A673 (cell line): ENCODE measurements around the gene GNA15. TPM values are rescaled to one million over a fixed set of nuclear protein-coding genes. Genes with fewer than 3 reads are reported as not detected.

Experiments used
- BruUV-seq: library from RNA; stranded (reverse); fragments of 400-500 nt; replicated peaks from 2 replicates; lab custom pipeline; 2021; lab: Mats Ljungman, UMichigan
- CTCF ChIA-PET: fragments of 300-600 bp; sonication (Branson Sonifier 250); formaldehyde crosslinking; loops from one replicate; lab custom pipeline; 2022; ENCODE audit warnings: antibody characterized with exemption; lab: Charles Lee
- POLR2A ChIA-PET: fragments of 300-600 bp; sonication (Branson Sonifier 250); formaldehyde crosslinking; loops from one replicate; lab custom pipeline; 2022; ENCODE audit warnings: antibody characterized with exemption; ENCODE audit not compliant: low non-redundant PET; lab: Charles Lee
- DNase-seq: peaks from one replicate; pipeline ENCODE4 v3.0.0-alpha.2; 2015; ENCODE audit warnings: low spot score
- H3K27ac ChIP-seq: fragments of 200-600 bp; sonication (generic); 2 replicates; pipeline ENCODE4 v1.5.1; 2016; ENCODE audit warnings: mixed run types, low read depth, mild to moderate bottlenecking, mixed read lengths, antibody characterized with exemption, low read length; ENCODE audit not compliant: poor library complexity, severe bottlenecking
- H3K27me3 ChIP-seq: fragments of 200-600 bp; sonication (generic); replicated peaks from 2 replicates; pipeline ENCODE4 v1.6.1; 2017; ENCODE audit warnings: mixed run types, low read depth, mild to moderate bottlenecking, mixed read lengths, antibody characterized with exemption, low read length; ENCODE audit not compliant: insufficient read depth, poor library complexity
- H3K36me3 ChIP-seq: fragments of 200-600 bp; sonication (generic); 2 replicates; pipeline ENCODE4 v1.6.1; 2016; ENCODE audit warnings: mixed run types, mild to moderate bottlenecking, mixed read lengths, antibody characterized with exemption, low read length; ENCODE audit not compliant: insufficient read depth, poor library complexity, severe bottlenecking
- H3K4me1 ChIP-seq: fragments of 200-600 bp; sonication (generic); 2 replicates; pipeline ENCODE4 v1.6.1; 2017; ENCODE audit warnings: mixed run types, mild to moderate bottlenecking, mixed read lengths, antibody characterized with exemption, low read length; ENCODE audit not compliant: insufficient read depth, poor library complexity, severe bottlenecking
- H3K4me3 ChIP-seq: fragments of 200-600 bp; sonication (generic); 2 replicates; pipeline ENCODE4 v1.5.1; 2016; ENCODE audit warnings: low read depth, mixed run types, mild to moderate bottlenecking, mixed read lengths, low read length; ENCODE audit not compliant: poor library complexity, severe bottlenecking
- H3K9me3 ChIP-seq: fragments of 200-600 bp; sonication (generic); 2 replicates; pipeline ENCODE4 v1.6.1; 2016; ENCODE audit warnings: mixed run types, low read depth, mild to moderate bottlenecking, mixed read lengths, antibody characterized with exemption, low read length; ENCODE audit not compliant: poor library complexity, severe bottlenecking
- EZH2 ChIP-seq: fragments of 200-600 bp; sonication (generic); IDR thresholded peaks from 2 replicates; pipeline ENCODE4 v1.6.1; 2017; ENCODE audit warnings: borderline replicate concordance, low read depth, mild to moderate bottlenecking, mixed read lengths, antibody characterized with exemption, low read length; ENCODE audit not compliant: poor library complexity, severe bottlenecking
- intact Hi-C: fragments of 100-400 bp; cut with micrococcal nuclease; formaldehyde crosslinking; loops from one replicate; pipeline ENCODE4 v1.10.0; 2022; ENCODE audit not compliant: unreplicated experiment
- total RNA-seq: library from RNA; stranded (reverse); gene quantifications from 2 replicates; pipeline ENCODE4 v1.2.3, GENCODE V29; 2021
- TF ChIP-seq, protein P1 (sequence below): fragments of 300-800, 200-600 bp; sonication (generic); conservative IDR thresholded peaks from 2 replicates; pipeline ENCODE4 v1.5.1; 2017; ENCODE audit warnings: low read depth, mild to moderate bottlenecking, antibody characterized with exemption, low read length, moderate library complexity, mixed read lengths

GNA15 gene
- total RNA-seq, 1 experiment from 2014 or later: 0.26 TPM

DNA sequence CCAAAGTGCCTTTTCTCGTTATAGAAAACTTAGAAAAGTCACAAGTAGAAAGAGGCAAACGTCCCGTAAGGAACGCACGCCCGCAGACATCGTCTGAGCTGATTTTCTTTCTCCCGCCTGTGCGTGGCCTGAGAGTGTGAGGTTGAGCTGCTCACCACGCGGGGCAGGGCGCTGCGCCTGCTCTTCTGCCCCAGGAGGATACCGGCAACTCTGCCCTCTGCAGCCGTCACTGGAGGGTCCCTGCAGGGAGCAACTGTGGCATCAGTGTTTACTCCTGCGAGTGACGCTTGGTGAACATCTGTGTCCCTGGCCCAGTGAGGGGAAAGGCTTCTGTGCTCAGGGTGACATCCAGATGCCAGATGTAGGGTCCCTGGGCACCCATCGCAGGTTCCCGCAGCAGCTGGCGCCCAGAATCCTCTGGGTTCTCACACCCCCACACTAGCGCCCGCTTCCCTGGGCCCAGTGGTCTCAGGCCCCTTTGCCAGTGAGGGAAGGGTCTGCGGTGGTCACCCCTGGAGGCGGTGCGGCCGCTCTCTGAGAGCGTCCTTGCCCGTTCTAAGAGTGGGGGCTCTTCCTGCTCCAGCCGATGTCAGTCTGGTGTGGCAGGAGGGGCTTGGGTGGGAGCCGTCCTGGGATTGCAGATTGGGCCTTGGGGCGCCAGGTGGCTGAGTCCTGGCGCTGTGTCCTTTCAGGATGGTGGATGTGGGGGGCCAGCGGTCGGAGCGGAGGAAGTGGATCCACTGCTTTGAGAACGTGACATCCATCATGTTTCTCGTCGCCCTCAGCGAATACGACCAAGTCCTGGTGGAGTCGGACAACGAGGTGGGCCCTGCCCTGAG lies 17.4 kb upstream of the GNA15 start:
- BruUV-seq: no TSS peak
- intact Hi-C loops: no loop called here
- no peak for DNase-seq
- H3K9me3 ChIP-seq: no peaks in the 10 kb centered on the region
- POLR2A ChIA-PET: no interaction called here
- no peak for TF ChIP-seq EZH2
- TF ChIP-seq, protein P1, sequence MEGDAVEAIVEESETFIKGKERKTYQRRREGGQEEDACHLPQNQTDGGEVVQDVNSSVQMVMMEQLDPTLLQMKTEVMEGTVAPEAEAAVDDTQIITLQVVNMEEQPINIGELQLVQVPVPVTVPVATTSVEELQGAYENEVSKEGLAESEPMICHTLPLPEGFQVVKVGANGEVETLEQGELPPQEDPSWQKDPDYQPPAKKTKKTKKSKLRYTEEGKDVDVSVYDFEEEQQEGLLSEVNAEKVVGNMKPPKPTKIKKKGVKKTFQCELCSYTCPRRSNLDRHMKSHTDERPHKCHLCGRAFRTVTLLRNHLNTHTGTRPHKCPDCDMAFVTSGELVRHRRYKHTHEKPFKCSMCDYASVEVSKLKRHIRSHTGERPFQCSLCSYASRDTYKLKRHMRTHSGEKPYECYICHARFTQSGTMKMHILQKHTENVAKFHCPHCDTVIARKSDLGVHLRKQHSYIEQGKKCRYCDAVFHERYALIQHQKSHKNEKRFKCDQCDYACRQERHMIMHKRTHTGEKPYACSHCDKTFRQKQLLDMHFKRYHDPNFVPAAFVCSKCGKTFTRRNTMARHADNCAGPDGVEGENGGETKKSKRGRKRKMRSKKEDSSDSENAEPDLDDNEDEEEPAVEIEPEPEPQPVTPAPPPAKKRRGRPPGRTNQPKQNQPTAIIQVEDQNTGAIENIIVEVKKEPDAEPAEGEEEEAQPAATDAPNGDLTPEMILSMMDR: no peak
- H3K4me1 ChIP-seq: no peaks in the 10 kb centered on the region
- no peak overlapping the region for H3K4me3 ChIP-seq
- CTCF ChIA-PET: no interaction called here
- H3K27ac ChIP-seq: no peak overlapping the region
- peaks cover 2% of the 10 kb centered on the region for H3K36me3 ChIP-seq
- H3K27me3 ChIP-seq: no peaks in the 10 kb centered on the region

DNA sequence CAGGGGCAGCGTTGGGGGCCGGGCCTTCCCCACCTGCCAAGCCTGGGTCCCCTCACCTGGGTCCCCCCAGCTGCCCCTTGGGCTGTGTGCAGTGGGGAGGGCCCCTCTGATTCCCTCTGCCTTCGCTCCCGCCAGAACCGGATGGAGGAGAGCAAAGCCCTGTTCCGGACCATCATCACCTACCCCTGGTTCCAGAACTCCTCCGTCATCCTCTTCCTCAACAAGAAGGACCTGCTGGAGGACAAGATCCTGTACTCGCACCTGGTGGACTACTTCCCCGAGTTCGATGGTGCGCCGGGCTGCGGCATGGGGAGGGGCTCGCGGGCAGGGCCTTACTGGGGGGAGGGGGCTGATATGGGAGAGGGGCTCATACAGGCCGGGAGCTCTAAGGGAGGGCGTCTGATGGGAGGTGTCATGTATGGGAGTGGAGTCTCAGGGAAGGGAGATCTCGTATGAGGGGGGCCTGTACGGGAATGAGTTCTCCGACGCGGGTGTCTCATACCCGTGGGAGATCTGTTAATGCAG lies 16.7 kb upstream of the GNA15 start:
- CTCF ChIA-PET: no interaction called here
- intact Hi-C loops: no loop called here
- no peaks in the 10 kb centered on the region for H3K9me3 ChIP-seq

DNA sequence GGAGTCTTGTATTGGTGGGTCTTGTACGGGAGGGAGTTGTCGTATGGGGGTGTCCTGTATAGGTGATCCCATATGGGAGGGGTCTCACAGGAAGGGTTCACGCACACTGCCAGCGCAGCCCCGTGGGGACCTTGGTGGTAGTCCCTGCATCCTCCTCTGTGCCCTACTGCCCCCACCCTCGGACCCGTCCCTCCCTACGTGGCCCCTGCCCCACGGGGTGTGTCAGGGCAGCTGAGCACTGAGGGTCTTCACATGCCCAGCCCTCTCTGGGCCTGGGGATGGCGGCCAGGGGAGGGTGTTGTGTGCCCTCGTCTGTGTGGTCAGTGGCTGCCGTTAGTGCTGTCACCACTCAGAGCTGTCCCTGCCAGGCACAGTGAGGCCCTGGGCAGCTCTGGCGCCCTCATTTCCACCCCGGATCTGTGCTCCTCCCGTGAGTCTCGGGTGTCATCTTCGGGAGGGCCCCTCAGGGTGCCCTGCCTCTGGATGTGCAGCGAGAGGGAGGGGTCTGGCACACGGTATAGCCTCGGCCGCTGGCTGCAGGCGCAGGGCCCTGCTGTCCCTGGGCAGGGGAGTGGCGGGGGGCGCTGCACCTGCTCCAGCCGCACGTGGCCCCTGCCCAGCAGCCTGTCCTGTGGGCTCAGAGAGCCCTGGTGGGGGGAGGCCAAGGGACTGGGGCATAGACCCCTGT lies 16.0 kb upstream of the GNA15 start:
- TF ChIP-seq EZH2: no peak
- Histone ChIP-seq H3K27me3 (no peaks in the 10 kb centered on the region), H3K9me3 (no peaks in the 10 kb centered on the region), H3K27ac (no peak overlapping the region), H3K36me3 (peaks cover 2% of the 10 kb centered on the region), H3K4me1 (no peaks in the 10 kb centered on the region), H3K4me3 (no peak overlapping the region)
- ChIA-PET CTCF (no interaction called here), POLR2A (no interaction called here)
- BruUV-seq: no TSS peak
- intact Hi-C loops: no loop called here
- DNase-seq: no peak

More for the DNA sequence above, 16.7 kb upstream of the GNA15 start:
- TF ChIP-seq EZH2: no peak
- TF ChIP-seq, protein P1: no peak
- Histone ChIP-seq H3K36me3 (peaks cover 2% of the 10 kb centered on the region), H3K4me1 (no peaks in the 10 kb centered on the region), H3K27me3 (no peaks in the 10 kb centered on the region), H3K27ac (no peak overlapping the region), H3K4me3 (no peak overlapping the region)
- no peak for DNase-seq
- POLR2A ChIA-PET: no interaction called here
- BruUV-seq: no TSS peak
